Stimulated activated CD4-positive, alpha-beta T cell treated with anti-CD3 and anti-CD28 coated beads, Interleukin-12 subunit alpha, Interleukin-12 subunit beta, amount 100 ng/mL, for 24 hours (primary cell): ENCODE results near the gene RINL.

Experiments used
- DNase-seq, 2 experiments: peaks; one replicate each; pipeline ENCODE4 v3.0.0-alpha.2; 2020; ENCODE audit warnings: low read depth in 2 of 2

The RINL gene

DNA sequence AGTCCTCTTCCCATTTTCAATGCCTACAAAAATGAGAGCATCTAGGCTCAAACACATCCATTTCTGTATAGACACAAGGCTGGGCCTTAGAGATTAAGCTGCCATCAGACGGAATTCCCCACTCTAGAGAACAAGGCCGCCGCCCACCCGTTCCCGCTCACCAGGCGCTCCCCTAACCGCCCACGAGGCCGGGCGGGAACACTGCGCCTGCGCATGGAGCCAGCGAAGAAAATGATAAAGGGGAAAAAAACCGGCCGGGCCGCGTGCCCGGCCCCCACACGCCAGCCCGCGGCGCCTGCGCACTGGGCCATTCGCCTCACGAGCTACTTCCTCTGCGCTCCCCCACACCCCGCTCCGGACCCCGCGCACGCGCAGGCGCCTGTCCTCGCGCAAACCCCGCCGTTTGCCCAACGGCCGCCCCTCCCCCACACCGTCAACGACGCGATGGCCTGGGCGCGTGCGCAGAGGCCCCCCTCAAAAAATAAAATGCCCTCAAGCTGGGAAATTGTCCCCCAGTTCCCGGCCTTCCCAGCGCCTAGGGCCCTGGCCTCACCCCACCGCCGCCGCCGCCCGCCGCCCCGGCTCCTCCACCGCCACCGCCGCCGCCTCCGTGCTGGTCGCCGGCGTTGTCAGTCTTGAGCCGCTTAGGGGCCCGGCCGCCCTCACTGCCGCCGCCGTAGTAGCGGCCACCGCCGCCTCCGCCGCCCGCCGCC is 28.8 kb downstream of the RINL start:
- DNase-seq, result peak; percentile 98

DNA sequence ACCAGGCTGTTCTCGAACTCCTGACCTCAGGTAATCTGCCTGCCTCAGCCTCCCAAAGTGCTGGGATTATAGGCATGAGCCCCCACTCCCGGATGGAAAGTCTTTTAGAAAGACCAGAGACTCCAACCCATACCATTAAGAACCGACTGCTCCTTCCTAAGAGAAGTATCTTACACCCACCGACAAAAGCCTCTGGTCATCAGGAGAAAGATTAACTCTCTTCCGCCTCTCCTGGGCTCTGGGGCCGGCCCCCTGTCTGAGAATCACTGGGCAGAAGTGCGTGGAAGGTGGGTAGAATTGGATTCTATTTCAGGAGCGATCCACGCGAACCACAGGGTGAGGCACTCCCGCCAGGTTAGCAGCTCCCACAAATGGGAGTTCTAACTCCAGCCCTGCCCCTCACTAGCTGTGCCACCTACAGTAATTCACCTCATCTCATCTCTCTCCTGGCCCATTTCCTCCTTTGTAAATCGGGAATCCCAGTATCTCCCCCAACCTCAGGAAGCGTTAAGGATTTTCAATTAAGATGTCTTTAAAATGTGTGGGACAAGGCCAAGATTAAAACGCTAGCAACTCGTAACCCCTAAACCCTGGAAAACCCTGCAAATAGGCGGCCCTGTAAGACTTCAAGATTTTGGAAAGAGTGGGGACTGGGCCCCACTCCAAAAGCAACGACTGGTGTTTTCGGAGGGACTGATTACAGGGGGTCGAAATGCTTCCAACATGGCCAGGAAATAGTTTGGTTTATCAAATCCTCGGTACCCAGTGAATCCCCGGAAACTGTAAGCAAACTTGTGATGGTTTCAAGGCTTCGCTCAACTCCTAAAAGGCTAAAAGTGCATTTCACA is 29.6 kb downstream of the RINL start:
- DNase-seq, result no peak

DNA sequence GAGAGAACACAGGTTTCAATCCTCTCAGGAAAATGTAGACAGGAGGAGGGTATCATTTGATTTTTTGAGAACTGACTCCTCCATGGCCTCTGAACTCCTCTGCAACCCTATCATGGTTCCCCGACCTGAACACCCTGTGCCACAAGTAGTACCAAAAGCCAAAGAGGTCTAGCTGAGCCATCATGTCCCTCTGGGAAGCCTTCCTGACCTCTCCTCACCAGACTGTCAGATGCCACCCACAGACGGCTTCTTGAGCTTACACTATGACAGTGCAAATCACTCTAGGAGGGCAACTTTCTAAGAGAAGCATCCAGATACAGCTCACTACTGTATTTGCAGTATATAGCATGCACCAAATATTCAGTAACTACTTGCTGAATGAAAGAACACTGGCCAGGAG is 32.0 kb downstream of the RINL start:
- no peak for DNase-seq

DNA sequence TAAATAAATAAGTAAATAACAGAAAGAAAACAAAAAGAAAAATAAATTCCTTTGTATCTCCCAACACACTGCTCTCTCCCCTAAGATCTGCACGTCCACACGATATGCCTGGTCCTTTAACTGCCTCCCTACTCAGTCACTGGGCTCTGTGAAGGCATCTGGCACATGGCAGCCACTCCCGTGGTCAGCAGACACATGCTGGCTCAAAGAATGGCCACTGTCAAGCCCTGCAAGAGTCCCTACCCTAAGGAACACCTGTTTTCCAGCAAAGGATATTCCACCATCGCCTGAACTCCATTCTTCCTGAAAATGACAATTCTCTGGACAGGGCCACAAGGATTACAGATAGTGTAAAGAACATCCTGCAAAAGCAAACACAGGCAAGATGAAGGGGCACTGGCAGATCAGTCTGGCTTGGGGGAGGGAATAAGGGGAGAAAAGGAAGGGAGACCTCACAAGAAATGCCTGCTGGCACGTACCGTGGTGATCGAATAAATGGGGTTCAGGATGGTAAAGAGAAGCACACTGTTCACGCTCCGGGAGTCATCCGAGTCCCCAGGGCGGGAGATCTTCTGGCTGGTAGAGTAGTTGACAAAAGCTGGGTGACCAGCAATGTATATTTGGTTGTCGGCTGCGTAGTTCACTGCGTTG is 32.6 kb downstream of the RINL start:
- DNase-seq, result no peak

DNA sequence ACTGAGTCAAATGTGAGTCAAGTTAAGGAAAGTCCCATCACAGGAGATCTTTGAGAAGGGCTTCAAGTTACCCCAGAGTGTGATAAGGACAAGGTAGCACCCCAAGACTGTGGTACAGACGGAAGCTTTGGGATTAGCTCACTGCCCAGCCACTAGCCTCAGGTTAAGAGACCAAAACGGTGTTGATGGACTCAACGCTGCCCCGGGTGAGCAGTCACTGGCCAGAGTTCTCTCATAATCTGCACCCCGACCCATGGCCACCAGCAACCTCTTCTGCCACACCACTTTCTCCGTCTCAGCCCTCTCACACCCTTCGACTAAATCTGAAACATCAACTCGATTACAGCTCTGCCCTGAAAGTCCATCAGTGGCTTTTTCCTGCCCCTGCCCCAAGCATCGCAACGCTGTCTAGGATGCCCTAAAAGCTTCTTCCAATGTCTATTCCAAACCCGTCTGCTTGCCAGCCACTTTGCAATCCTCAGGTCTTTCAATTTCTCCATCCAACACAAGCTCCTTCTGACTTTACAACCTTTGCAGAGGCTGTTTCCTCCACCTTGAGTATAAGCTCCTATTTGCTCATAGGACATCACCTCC is 33.9 kb downstream of the RINL start:
- no peak for DNase-seq

DNA sequence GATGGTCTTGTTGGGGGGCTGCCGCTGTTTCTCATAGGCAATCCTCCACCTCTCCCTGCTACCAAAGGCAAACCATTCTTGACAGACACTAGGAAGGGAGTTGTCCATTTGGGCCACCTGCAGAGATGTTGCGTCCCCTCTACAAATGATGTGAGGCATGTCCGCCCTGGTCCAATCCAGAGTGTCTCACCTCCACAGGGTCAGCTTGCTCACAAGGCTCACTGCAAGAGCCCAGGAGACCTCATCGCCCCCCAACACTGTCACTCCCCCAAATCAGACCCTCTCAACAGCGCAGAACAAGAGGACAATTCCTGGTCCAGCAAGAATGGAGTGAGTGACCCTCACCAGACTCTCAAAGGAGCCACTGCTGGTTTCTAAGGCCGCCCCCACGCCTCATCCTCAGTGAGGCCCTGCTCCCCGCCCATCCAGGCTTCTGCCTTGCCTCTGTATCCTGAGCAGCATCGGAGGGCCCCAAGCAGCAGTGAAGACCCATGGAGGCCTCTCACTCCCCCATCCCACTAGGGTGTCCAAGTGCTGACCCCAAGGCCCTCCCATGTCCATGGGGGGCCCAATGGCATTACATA is 34.8 kb downstream of the RINL start:
- DNase-seq, result no peak

DNA sequence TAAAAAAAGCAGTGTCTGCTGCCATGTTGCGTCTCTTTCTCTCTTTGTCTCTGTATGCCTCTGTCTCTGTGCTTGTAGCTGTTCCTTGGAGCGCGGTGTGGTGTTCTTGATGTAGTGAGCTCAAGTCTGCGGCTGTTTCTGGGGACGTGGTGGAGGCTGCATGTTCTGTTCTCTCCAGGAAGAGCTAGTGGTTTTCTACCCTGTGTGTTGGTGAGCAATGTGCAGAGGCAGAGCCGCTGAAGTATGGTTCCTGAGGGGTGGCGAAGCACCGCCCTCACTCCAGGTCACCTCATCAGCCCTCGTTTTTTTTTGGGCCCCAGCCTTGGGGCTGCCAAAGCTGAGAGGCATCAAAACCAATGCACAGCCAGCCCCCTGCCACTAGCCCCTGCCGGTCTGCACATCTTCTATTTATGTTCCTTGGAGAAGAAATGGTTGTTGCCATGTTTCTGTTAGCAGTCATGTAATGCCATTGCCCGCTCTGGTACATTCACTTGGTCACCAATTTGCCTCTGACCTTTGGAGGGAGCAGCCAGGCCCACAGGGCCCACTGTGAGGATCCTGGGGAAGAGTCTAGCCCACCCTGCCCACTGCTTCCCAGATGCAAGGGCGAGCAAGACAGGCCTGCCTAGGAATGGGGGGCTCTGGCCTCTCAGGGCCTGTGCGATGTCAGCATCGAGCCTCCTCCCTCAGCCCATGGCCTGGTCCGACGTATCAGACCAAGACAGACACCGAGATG is 35.5 kb downstream of the RINL start:
- DNase-seq, result peak in 1 of 2 experiments; percentile 29

DNA sequence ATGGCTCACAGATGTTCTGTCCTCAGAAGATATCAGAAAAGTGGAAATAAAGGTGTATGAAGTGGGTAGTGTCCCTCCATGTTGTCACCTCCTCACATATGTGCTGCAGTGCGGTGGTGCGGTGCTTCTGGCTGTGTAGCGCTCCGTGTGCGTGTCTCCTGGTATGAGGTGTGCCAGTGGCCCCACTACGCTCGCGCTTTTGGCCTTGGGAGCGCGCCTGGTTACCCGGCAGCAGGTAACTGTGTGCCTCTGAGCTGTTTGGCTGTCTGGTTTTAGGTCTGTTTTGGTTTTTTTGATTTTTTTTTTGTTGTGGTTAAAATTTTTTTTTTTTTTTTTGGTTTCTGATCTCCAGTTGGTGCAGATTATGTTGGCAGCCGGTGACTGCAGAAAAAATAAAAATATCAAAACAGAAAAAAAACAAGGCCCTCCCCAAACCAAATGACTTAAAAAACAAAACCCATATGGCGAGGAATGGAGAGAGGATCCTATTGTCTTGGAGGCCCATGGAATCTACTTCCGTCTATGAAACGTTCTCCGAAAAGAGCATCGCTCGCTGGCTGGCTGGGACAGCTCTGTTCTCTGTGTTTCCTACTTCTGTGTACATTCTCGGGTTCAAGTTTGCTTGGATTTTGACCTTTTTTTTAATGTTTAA is 36.2 kb downstream of the RINL start:
- no peak for DNase-seq

DNA sequence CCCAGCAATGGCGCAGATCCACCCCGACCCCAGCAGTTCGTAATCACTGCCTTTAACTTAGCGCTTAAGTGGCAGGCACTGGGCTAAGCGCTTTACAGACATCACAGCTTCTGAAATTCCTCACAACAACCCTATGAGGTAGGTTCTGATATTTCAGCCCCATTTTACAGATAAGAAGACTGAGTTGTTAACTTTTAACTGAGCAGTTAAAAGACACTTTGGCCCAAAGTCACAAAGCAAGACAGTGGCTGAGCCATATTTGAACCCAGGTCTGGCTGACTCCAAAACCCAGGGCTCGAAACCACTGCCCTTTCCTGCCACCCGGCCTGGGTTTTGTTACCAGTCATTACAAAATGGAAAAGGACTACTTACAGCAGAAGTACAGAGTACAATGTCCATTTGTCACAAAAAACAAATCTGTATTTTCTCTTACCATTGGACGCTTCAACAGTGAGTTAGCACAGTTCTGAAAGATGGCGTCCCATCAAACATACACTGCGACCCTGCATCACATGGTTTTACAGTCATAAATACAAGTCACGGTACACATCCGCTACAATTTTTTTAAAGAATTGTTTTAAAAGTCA is 36.8 kb downstream of the RINL start:
- no peak for DNase-seq

DNA sequence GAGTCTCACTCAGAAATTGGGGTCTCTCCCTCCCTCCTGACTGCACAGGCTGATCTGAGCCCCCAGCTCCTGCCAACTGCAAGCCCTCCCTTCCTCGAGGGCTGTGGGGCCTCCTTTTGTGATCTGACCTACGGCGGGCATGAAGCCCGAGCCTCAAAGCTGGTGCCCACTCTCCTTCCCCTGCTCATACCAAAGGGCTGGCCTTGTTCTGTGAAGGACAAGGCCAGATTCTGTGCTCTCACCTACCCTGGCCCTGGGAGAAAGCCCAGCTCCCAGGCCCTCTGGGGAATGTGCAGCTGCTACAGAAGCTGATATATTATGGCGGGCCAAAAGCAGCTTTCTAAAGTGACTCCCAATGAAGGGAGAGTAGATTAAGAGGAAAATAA is 37.5 kb downstream of the RINL start:
- DNase-seq, result no peak

DNA sequence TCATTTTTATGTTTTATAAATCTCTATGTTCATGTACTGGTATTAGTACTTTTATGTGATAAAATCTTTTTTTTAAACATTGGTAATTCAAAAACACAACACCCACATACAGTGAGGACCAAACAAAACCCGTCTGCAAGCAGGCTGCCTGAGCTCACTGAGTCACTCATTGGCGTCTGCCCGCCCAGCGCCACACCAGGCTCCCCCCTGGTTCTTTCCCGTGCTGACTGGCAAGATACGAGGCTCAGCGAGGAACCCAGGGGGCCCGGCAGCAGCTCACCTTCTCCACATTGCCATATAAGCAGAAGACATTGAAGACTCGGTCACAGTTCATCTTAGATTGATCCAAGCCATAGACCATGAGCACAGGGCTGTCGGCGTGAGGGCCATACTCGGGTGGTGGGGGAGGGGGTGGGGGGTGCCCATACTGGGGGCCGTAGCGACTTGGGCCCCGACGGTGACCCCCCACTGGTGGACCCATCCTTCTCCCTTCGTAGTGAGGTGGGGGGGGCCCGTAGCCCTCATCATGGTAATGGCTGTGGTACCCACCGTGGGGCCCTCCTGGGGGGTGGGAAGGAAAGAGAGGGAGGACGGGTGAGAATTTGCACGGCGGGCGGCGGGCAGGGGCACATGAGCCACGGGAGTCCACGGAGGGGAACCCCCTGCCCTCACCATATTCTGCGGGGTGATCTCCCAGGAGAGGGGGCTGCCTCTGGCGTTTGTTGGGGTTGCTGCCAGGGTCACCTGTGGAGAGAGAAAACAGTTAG is 38.1 kb downstream of the RINL start:
- DNase-seq, result no peak

DNA sequence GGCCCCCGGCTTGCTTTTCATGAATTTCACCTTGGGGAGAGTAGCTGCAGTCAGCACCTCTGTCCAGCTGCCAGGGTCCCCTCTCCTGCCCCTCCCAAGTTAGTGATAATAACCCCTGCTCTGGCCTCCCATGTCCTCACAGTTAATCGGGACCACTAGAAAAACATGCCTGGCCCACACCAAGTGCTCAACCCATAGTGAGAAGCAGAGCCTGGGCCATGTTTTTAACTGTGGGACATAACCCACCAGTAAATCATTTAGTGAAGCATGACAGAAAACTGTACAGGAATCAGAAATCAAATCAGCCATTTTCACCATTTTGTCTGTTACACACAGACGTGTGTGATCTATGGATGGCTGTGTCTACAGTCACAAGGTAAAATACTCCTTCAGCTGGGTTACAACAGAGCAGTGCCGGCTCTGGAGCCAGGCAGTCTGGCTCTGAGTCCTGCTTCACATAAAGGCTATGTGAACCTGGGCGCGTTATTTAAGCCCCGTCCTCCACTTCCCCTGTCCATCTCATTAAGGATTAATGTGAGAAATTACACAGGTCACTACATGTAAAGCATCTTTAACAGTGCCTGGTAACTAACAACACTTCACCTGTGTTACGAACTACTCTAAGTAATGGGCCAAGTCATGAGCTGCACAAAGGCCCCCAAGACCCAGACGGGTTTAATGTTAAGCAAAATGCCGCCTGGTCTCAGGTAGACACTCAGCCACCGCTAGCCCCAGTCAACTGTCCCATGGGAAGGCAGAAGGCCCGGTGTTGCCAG is 38.9 kb downstream of the RINL start:
- DNase-seq, result no peak

DNA sequence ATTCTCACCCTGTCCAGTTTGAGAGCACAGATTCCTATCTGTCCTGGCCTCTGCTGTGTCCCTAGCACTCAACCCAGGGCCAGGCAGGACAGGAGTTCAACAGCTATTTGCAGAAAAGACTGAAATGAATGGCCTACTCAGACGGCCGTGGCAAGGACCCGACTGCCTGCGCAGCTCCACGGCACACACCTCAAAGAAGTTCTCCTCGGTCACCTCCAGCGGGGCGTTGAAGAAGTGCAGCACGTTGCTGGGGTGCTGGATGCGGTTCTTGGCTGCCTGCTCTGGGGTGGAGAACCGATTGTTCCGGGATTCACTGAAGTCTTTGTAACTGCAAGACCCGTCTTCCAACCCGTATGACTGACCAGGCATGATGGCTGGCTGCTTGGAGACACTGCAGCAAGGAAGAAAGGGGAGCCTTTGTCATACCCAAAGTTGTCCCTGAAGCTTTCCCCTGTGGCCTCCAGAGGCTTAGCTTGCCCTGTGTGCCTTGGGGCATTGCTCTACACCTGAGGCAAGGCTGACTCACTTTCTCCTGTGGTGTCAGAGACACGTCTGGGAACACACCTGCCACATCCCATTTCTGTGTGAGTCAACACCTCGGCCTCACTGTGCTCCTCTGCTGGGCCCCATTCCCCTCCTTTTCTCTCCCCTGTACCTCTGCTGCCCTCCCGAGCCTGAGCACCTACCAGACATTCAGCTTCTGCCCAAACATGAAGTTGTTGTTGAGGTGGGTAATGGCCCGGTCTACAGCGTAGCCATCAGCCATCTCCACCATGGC is 39.7 kb downstream of the RINL start:
- DNase-seq, result peak; percentile 47 to 52

DNA sequence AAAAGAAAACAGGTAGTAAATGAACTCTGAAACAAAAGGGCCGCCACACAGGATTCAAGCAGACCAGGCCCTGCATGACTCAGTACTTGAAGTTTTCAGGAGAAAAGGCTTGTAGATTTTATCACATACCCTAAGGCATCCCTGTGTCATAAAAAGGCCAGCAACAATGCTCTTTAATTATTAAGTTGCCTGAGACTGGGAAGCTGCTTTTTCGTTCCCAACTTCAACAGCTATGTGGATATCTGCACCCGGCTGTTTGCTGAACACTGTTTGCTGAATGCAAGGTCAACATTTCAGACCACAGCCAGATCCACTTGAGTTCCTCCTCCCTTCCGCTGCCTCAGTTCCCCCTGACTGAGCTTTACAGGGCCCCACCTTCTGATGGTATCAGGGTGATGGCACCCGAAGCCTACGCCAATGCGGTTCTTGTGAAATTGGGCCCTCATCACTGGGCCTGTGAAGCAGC is 40.4 kb downstream of the RINL start:
- no peak for DNase-seq

DNA sequence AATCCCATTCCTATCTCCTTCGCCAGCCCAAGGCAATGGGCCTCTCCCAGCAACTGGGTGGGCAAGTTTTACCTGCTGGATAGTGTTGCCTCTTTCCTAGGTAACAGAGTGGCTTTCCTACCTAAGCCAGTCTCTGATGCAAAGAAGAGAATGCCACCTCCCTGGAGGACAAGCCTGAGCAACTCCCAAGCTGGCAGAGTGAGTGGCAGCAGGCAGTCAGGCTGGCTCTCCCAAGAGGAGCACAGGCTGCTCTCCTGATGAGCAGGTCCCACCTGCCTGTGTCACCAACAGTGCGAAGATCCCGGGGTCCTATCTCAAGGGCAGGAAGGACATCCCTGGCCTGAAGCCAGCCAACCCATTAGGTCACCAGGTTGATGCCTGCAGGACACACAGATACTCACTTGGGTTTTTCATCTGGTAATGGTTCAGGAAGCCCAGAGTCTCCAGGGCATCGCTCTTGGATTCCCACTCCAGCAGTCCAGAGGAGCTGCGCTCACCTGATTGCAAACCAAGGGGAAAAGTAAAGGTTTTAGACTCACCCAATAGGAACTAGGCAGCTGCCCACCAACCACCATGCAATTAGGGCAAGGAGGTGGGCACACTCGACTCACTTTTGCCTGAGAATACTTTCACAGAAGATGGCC is 41.0 kb downstream of the RINL start:
- no peak for DNase-seq

DNA sequence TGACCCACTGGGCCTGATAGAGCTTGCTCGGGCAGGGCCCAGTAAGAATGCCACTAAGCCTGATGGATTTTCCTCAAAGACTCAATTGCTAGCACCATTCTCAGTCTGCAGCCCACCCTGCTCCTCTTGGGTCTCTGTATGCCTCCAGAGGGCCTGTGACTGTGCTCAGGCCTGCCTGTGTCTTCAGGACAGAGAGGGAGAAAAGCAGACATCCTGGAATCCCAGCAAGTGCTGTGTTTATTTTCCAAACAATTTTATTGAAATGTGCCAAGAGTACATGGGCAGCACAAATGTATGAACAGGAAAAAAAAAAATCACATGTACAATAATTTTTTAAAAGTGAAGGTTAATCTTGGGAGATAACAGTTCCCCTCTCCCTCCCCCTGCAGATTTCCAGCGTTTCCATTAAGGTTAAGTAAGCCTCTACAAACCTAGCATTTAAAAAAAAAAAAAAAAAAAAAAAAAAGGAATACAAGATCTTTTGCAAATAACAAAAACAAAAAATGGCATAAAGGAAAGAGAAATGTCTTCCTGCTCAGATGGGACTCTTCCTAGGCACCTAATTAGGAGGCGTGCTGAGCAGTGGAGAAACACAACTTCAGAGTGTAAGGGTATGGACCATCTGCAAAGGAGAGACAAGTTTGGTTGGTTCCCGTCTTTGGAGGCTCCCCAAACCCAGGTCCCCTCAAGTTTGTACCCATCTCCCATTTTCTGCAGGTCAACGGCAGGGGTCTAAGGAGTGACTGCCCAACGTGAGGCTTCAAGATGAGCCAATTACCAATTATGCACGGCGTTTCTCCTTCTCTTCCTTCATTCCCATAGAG is 41.7 kb downstream of the RINL start:
- no peak for DNase-seq

DNA sequence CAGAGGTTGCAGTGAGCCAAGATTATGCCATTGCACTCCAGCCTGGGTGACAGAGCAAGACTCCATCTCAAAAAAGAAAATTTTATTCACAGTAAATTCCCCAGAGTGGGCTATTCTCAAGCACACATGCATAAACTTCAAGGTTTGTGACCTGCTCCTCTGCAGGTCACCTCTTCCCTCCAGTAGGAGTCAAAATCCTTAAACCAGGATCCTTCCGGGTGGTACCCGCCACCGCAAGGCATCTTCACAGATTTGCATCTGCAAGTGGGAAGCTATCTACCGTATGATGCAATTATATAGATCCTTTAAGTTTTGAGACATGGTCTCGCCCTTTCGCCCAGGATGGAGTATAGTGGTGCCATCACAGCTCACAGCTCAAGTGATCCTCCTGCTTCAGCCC is 43.5 kb downstream of the RINL start:
- DNase-seq, result no peak
